H1 (cell line): ENCODE results near the gene NR4A2. TPM values are rescaled to one million over a fixed set of nuclear protein-coding genes. Genes with fewer than 3 reads are reported as not detected.

ENCODE experiments used
- CHD1 ChIP-seq: IDR thresholded peaks from 2 replicates; pipeline ENCODE4 v1.6.1; 2012; ENCODE audit warnings: low read depth, low read length, improper control_type of control experiment
- CHD2 ChIP-seq: IDR thresholded peaks from 2 replicates; pipeline ENCODE4 v1.6.1; 2012; ENCODE audit warnings: low read length, improper control_type of control experiment
- EGR1 ChIP-seq: IDR thresholded peaks from 2 replicates; pipeline ENCODE4 v1.6.1; 2011; ENCODE audit warnings: low read depth, low read length, borderline replicate concordance
- EP300 ChIP-seq, 2 experiments: IDR thresholded peaks; 1 replicate in 1 of 2; 2 replicates in 1 of 2; pipeline ENCODE4 v1.6.1; 2011 to 2012; ENCODE audit warnings: low read depth in 2 of 2, low read length in 2 of 2, mild to moderate bottlenecking in 2 of 2, borderline replicate concordance in 1 of 2, inconsistent platforms in 1 of 2, moderate library complexity in 1 of 2
- EZH2 ChIP-seq: fragments of 200-600 bp; sonication (generic); IDR thresholded peaks from 2 replicates; pipeline ENCODE4 v1.7.1; 2012; ENCODE audit warnings: low read depth, mild to moderate bottlenecking, moderate library complexity, low read length, inconsistent platforms; ENCODE audit not compliant: severe bottlenecking
- FOSL1 ChIP-seq: IDR thresholded peaks from 2 replicates; pipeline ENCODE4 v1.6.1; 2011; ENCODE audit warnings: mild to moderate bottlenecking, low read depth, low read length, moderate library complexity; ENCODE audit not compliant: insufficient read depth
- GTF2F1 ChIP-seq: IDR thresholded peaks from 2 replicates; pipeline ENCODE4 v1.6.1; 2012; ENCODE audit warnings: low read depth, low read length, improper control_type of control experiment, borderline replicate concordance
- JUND ChIP-seq: IDR thresholded peaks from 2 replicates; pipeline ENCODE4 v1.6.1; 2011; ENCODE audit warnings: mild to moderate bottlenecking, improper control_type of control experiment, low read length
- KDM1A ChIP-seq: fragments of 200-600, 300-600 bp; sonication (generic); IDR thresholded peaks from 2 replicates; pipeline ENCODE4 v1.7.1; 2016; ENCODE audit warnings: mild to moderate bottlenecking, low read length, borderline replicate concordance
- MAFK ChIP-seq: IDR thresholded peaks from 2 replicates; pipeline ENCODE4 v1.6.1; 2012; ENCODE audit warnings: low read depth, mild to moderate bottlenecking, improper control_type of control experiment, low read length
- PHF8 ChIP-seq: fragments of 200-600 bp; sonication (generic); conservative IDR thresholded peaks from 2 replicates; pipeline ENCODE4 v1.7.1; 2012; ENCODE audit warnings: low read depth, mild to moderate bottlenecking, inconsistent platforms, low read length, moderate library complexity
- POLR2A ChIP-seq, 2 experiments: IDR thresholded peaks; 1 replicate in 1 of 2; 2 replicates in 1 of 2; pipeline ENCODE4 v1.6.1; 2011; ENCODE audit warnings: low read depth in 2 of 2, low read length in 2 of 2, mild to moderate bottlenecking in 2 of 2; ENCODE audit errors: control extremely low read depth in 1 of 2
- SAP30 ChIP-seq: fragments of 300-600 bp; sonication (generic); IDR thresholded peaks from 2 replicates; pipeline ENCODE4 v1.7.1; 2012; ENCODE audit warnings: low read length, moderate library complexity, mild to moderate bottlenecking, inconsistent platforms; ENCODE audit not compliant: insufficient read depth, insufficient replicate concordance
- SIX5 ChIP-seq: IDR thresholded peaks from 2 replicates; pipeline ENCODE4 v1.6.1; 2011; ENCODE audit warnings: mild to moderate bottlenecking, low read depth, low read length
- TAF7 ChIP-seq: optimal IDR thresholded peaks from 2 replicates; pipeline ENCODE3; 2011; ENCODE audit warnings: low read depth, mild to moderate bottlenecking, inconsistent platforms, low read length, moderate library complexity, borderline replicate concordance
- ZNF274 ChIP-seq: IDR thresholded peaks from 2 replicates; pipeline ENCODE4 v1.7.0; 2012; ENCODE audit warnings: low read length, borderline replicate concordance; ENCODE audit errors: extremely low read depth
- polyA plus RNA-seq, 7 experiments: library from polyadenylated mRNA; depleted of rRNA in 3 of 7; stranded (reverse) in 5 of 7; unstranded in 2 of 7; fragments of >200 nt in 5 of 7; fragments of 200-250 nt in 2 of 7; gene quantifications; 1 replicate in 5 of 7; 2 replicates in 1 of 7; 4 replicates in 1 of 7; pipeline versions ENCODE4 v1.2.1 to v1.2.3, GENCODE V29; 2011 to 2013; ENCODE audit warnings: missing spikeins in 2 of 7, mixed read lengths in 2 of 7
- total RNA-seq: library from RNA; stranded (reverse); fragmentation: NEBNext Ultra II Directional; extraction: Animal tissue kit (Norgen Biotek cat#: 25700); gene quantifications from 2 replicates; pipeline ENCODE4 v1.2.1, GENCODE V29; 2021
- TF ChIP-seq, protein P1 (sequence below): IDR thresholded peaks from 2 replicates; pipeline ENCODE4 v1.6.1; 2011; ENCODE audit warnings: low read depth, mild to moderate bottlenecking, low read length; ENCODE audit not compliant: insufficient read depth
- TF ChIP-seq, protein P2 (sequence below): IDR thresholded peaks from 2 replicates; pipeline ENCODE4 v1.6.1; 2011; ENCODE audit warnings: low read length, improper control_type of control experiment
- TF ChIP-seq, protein P3 (sequence below), 3 experiments: IDR thresholded peaks; 1 replicate in 2 of 3; 2 replicates in 1 of 3; pipeline versions ENCODE4 v1.5.1 to v1.6.1; 2011; ENCODE audit warnings: low read length in 3 of 3, mild to moderate bottlenecking in 3 of 3, inconsistent platforms in 2 of 3, low read depth in 1 of 3, moderate library complexity in 1 of 3; ENCODE audit not compliant: insufficient read depth in 1 of 3; ENCODE audit errors: control extremely low read depth in 1 of 3

NR4A2 gene
- total and polyA plus RNA-seq, 2 of the 8 experiments (the other 6 are each of a cell fraction or from before 2014, with no cell fraction given) = 0.15 to 1.7 TPM

DNA sequence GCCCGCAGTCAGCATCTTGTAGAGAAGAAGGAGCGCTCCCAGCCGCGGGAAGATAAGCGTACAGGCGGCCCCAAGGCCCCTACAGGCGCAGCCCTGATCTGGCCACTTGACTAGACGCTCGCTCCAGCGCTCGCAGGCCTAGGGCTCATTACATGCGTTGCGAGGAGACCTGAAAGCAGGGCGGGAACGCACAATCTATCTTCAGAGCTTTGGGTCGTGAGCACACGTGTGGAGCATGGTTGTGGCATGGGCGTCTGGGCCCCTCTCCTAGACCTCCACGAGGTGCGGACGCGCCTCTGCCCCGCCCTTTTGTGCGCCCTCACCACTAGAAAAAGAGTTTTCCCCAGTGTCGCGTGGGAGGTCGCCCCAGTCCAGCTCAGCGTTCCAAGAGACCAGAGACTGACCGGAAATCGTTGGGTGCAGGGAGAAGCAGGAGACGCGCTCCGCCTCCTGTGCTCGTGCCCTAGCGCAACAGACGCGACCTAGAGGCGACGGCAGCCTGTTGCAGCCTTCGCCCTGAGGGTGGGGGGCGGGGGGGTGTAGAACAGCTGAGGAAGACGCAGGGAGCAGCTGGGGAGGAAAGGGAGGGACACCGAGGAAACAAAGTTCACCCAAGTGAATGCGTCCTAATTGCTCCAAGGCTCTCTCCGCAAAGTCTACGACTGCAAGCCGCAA is 12.6 kb downstream of the NR4A2 start (continued):
- TF ChIP-seq, protein P1, sequence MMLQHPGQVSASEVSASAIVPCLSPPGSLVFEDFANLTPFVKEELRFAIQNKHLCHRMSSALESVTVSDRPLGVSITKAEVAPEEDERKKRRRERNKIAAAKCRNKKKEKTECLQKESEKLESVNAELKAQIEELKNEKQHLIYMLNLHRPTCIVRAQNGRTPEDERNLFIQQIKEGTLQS = no peak
- TF ChIP-seq EP300 (IDR thresholded peaks at IDR 0.05; ENCODE audit: borderline replicate concordance in 1 of 2, low read depth in 2 of 2, low read length in 2 of 2) (0 out of 3 replicates have a peak, but pooled peaks of 1 of the 2 experiments have one; percentile 16), EZH2 (no peak), GTF2F1 (no peak), MAFK (no peak), TAF7 (no peak), CHD2 (no peak), SIX5 (no peak), SAP30 (peak; percentile 24), CHD1 (no peak), EGR1 (no peak), KDM1A (no peak), PHF8 (no peak), JUND (no peak), ZNF274 (no peak), POLR2A (IDR thresholded peaks at IDR 0.05; ENCODE audit: control extremely low read depth in 1 of 2, low read depth in 2 of 2, low read length in 2 of 2) (no peak), FOSL1 (no peak)
- TF ChIP-seq, protein P2, sequence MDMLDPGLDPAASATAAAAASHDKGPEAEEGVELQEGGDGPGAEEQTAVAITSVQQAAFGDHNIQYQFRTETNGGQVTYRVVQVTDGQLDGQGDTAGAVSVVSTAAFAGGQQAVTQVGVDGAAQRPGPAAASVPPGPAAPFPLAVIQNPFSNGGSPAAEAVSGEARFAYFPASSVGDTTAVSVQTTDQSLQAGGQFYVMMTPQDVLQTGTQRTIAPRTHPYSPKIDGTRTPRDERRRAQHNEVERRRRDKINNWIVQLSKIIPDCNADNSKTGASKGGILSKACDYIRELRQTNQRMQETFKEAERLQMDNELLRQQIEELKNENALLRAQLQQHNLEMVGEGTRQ = no peak; the same call in 1 of the 2 replicates
- TF ChIP-seq, protein P3, sequence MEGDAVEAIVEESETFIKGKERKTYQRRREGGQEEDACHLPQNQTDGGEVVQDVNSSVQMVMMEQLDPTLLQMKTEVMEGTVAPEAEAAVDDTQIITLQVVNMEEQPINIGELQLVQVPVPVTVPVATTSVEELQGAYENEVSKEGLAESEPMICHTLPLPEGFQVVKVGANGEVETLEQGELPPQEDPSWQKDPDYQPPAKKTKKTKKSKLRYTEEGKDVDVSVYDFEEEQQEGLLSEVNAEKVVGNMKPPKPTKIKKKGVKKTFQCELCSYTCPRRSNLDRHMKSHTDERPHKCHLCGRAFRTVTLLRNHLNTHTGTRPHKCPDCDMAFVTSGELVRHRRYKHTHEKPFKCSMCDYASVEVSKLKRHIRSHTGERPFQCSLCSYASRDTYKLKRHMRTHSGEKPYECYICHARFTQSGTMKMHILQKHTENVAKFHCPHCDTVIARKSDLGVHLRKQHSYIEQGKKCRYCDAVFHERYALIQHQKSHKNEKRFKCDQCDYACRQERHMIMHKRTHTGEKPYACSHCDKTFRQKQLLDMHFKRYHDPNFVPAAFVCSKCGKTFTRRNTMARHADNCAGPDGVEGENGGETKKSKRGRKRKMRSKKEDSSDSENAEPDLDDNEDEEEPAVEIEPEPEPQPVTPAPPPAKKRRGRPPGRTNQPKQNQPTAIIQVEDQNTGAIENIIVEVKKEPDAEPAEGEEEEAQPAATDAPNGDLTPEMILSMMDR (IDR thresholded peaks at IDR 0.05; ENCODE audit: control extremely low read depth in 1 of 3, insufficient read depth in 1 of 3, low read depth in 1 of 3, low read length in 3 of 3) = peak; percentile 42 to 63 (median 55)
